Endothelial cell of umbilical vein (primary cell): ENCODE data around the gene MBNL2.

Experiments
- CTCF ChIP-seq, 2 donors: IDR thresholded peaks; 1 replicate in 1 of 2; 2 replicates in 1 of 2; pipeline ENCODE4 v1.5.1; 2011; ENCODE audit warnings: low read length in 2 of 2, mild to moderate bottlenecking in 2 of 2, moderate library complexity in 2 of 2, control low read depth in 1 of 2, inconsistent platforms in 1 of 2, low read depth in 1 of 2; ENCODE audit not compliant: insufficient read depth in 1 of 2; ENCODE audit errors: extremely low read depth in 1 of 2
- POLR2AphosphoS5 ChIP-seq: IDR thresholded peaks from 2 replicates; pipeline ENCODE4 v1.6.1; 2012; ENCODE audit warnings: low read depth, mild to moderate bottlenecking, control low read depth, low read length, moderate library complexity; ENCODE audit not compliant: insufficient read depth

GRCh38 chr13:97264663-97265062 lies 42.5 kb downstream of the MBNL2 start:
- TF ChIP-seq CTCF (IDR thresholded peaks at IDR 0.05; ENCODE audit: extremely low read depth in 1 of 2, insufficient read depth in 1 of 2, low read depth in 1 of 2, low read length in 2 of 2) (no peak), POLR2AphosphoS5 (no peak)
